ENCODE results near the gene PRUNE2. TPM values are rescaled to one million over a fixed set of nuclear protein-coding genes. Genes with fewer than 3 reads are reported as not detected.

Gene PRUNE2
- total and polyA plus RNA-seq, 4 donors = 3.8 to 18.1 (median 7.8) TPM

- DNase-seq (no peak), ATAC-seq (ENCODE audit: insufficient read depth, low FRiP score) (no peak)
- Histone ChIP-seq H3K27ac (ENCODE audit: low read depth in 1 of 2, low read length in 1 of 2) (no peak overlapping the region), H3K9me3 (ENCODE audit: control insufficient read depth in 4 of 4, insufficient read depth in 3 of 4, low read length in 3 of 4) (no peaks in the 10 kb centered on the region), H3K9ac (ENCODE audit: insufficient read depth in 1 of 2, low read length in 2 of 2) (no peak overlapping the region), H3K4me3 (no peak overlapping the region), H3K27me3 (ENCODE audit: control insufficient read depth in 3 of 3, insufficient read depth in 3 of 3, low read length in 2 of 3) (no peaks in the 10 kb centered on the region), H3K4me1 (ENCODE audit: control insufficient read depth in 5 of 5, insufficient read depth in 5 of 5, low read length in 5 of 5) (peaks cover 0 to 1% (median 0%) of the 10 kb centered on the region in 5 donors), H3K36me3 (ENCODE audit: control insufficient read depth in 4 of 4, insufficient read depth in 4 of 4, low read length in 4 of 4) (no peaks in the 10 kb centered on the region)
- WGBS, 2 donors = 78 to 92% methylated on average over 1 of the region's 1 CpG
- TF ChIP-seq CTCF (IDR thresholded peaks at IDR 0.05; ENCODE audit: control extremely low read depth, extremely low read depth) = no peak
These were observed 271.4 kb downstream of the PRUNE2 start for GRCh38 chr9:76634356-76635054.

GRCh38 chr9:76630916-76631315 lies 275.0 kb downstream of the PRUNE2 start:
- DNase-seq (no peak), ATAC-seq (ENCODE audit: insufficient read depth, low FRiP score) (no peak)
- Histone ChIP-seq H3K9ac (ENCODE audit: insufficient read depth in 1 of 2, low read length in 2 of 2) (no peak overlapping the region), H3K27ac (ENCODE audit: low read depth in 1 of 2, low read length in 1 of 2) (no peak overlapping the region), H3K9me3 (ENCODE audit: control insufficient read depth in 4 of 4, insufficient read depth in 3 of 4, low read length in 3 of 4) (no peaks in the 10 kb centered on the region), H3K27me3 (ENCODE audit: control insufficient read depth in 3 of 3, insufficient read depth in 3 of 3, low read length in 2 of 3) (no peaks in the 10 kb centered on the region), H3K4me3 (no peak overlapping the region), H3K4me1 (ENCODE audit: control insufficient read depth in 5 of 5, insufficient read depth in 5 of 5, low read length in 5 of 5) (no peaks in the 10 kb centered on the region), H3K36me3 (ENCODE audit: control insufficient read depth in 4 of 4, insufficient read depth in 4 of 4, low read length in 4 of 4) (no peaks in the 10 kb centered on the region)
- TF ChIP-seq CTCF (IDR thresholded peaks at IDR 0.05; ENCODE audit: control extremely low read depth, extremely low read depth) = no peak
- WGBS, 2 donors = 78 to 81% methylated on average over 3 of the region's 3 CpGs

- Histone ChIP-seq H3K27ac (ENCODE audit: low read depth in 1 of 2, low read length in 1 of 2) (no peak overlapping the region), H3K4me3 (no peak overlapping the region), H3K9ac (ENCODE audit: insufficient read depth in 1 of 2, low read length in 2 of 2) (no peak overlapping the region), H3K9me3 (ENCODE audit: control insufficient read depth in 4 of 4, insufficient read depth in 3 of 4, low read length in 3 of 4) (no peaks in the 10 kb centered on the region), H3K27me3 (ENCODE audit: control insufficient read depth in 3 of 3, insufficient read depth in 3 of 3, low read length in 2 of 3) (no peaks in the 10 kb centered on the region), H3K36me3 (ENCODE audit: control insufficient read depth in 4 of 4, insufficient read depth in 4 of 4, low read length in 4 of 4) (no peaks in the 10 kb centered on the region), H3K4me1 (ENCODE audit: control insufficient read depth in 5 of 5, insufficient read depth in 5 of 5, low read length in 5 of 5) (peaks cover 0 to 2% (median 0%) of the 10 kb centered on the region in 5 donors)
- TF ChIP-seq CTCF (IDR thresholded peaks at IDR 0.05; ENCODE audit: control extremely low read depth, extremely low read depth) = no peak
- ATAC-seq (ENCODE audit: insufficient read depth, low FRiP score) = no peak
- 39 to 68% methylated on average over 4 of the region's 4 CpGs for WGBS, 2 donors
- DNase-seq = no peak
These were observed 276.5 kb downstream of the PRUNE2 start for GRCh38 chr9:76629205-76629990.
